Neutrophil (primary cell): ENCODE results near the gene GLE1.

Source experiments
- H3K27ac ChIP-seq: fragments of 200-600 bp; sonication (generic); 2 replicates; pipeline ENCODE4 v1.5.1; 2016; ENCODE audit warnings: mild to moderate bottlenecking, moderate library complexity
- H3K27me3 ChIP-seq: fragments of 200-600 bp; sonication (generic); 2 replicates; pipeline ENCODE4 v1.6.0; 2016; ENCODE audit warnings: mild to moderate bottlenecking
- H3K36me3 ChIP-seq: fragments of 200-600 bp; sonication (generic); 2 replicates; pipeline ENCODE4 v1.5.1; 2017
- H3K4me1 ChIP-seq, 2 experiments: fragments of 200-600 bp in 1 of 2; sonication (generic) in 1 of 2; 1 replicate in 1 of 2; 2 replicates in 1 of 2; pipeline versions ENCODE4 v1.5.1 to v1.6.1; 2013 to 2016; ENCODE audit warnings: low read depth in 1 of 2, low read length in 1 of 2, mild to moderate bottlenecking in 1 of 2, moderate library complexity in 1 of 2; ENCODE audit not compliant: control insufficient read depth in 1 of 2, insufficient read depth in 1 of 2
- H3K4me3 ChIP-seq, 2 experiments: fragments of 200-600 bp in 1 of 2; sonication (generic) in 1 of 2; 1 replicate in 1 of 2; 2 replicates in 1 of 2; pipeline ENCODE4 v1.5.1; 2013 to 2016; ENCODE audit warnings: low read depth in 1 of 2, low read length in 1 of 2, mild to moderate bottlenecking in 1 of 2, moderate library complexity in 1 of 2
- H3K9me3 ChIP-seq: fragments of 200-600 bp; sonication (generic); 2 replicates; pipeline ENCODE4 v1.5.1; 2016
- TF ChIP-seq, protein P1 (sequence below): fragments of 200-600 bp; sonication (generic); IDR thresholded peaks from 2 replicates; pipeline ENCODE4 v1.5.1; 2016; ENCODE audit warnings: antibody characterized with exemption

The GLE1 gene

DNA sequence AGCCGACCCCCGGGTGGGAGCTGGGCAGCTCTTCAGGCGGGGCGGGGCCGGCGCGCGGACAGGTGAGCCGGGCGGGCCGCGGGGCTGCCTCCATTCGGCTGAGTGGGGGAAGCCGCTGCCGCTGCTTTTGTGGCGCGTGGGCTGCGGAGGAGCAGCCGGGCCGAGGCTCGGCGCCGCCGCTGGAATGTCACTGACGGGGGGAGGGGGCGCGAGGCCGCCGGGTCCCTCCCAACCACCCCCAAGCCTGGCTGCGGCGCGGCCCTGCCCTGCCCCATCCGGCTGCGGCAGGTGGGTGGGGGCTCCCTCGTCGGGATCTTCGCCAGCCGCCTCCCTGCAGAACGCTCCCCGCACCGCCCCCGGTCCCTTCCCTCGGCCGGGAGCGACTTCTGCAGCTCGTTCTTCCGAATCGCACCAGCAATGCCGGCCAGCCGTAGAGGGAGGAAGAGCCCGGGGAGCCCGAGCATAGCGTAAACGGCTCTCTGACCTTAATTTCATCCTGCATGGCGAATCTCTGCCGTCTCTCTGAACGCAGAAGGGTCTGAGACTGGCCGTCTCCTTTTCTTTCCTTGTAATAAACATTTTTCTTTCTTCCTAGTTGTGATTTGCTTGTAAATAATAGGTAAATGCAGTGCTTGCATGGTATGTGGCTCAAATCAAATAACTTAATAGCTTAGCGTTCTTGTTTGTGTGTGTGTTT lies 48.4 kb downstream of the GLE1 start:
- Histone ChIP-seq H3K9me3 (no peaks in the 10 kb centered on the region), H3K4me1 (peaks cover 22 to 30% of the 10 kb centered on the region in 2 experiments), H3K27me3 (no peaks in the 10 kb centered on the region), H3K4me3 (peak overlapping the region; percentile 80 to 93), H3K27ac (peak overlapping the region; percentile 87), H3K36me3 (no peaks in the 10 kb centered on the region)
- TF ChIP-seq, protein P1, sequence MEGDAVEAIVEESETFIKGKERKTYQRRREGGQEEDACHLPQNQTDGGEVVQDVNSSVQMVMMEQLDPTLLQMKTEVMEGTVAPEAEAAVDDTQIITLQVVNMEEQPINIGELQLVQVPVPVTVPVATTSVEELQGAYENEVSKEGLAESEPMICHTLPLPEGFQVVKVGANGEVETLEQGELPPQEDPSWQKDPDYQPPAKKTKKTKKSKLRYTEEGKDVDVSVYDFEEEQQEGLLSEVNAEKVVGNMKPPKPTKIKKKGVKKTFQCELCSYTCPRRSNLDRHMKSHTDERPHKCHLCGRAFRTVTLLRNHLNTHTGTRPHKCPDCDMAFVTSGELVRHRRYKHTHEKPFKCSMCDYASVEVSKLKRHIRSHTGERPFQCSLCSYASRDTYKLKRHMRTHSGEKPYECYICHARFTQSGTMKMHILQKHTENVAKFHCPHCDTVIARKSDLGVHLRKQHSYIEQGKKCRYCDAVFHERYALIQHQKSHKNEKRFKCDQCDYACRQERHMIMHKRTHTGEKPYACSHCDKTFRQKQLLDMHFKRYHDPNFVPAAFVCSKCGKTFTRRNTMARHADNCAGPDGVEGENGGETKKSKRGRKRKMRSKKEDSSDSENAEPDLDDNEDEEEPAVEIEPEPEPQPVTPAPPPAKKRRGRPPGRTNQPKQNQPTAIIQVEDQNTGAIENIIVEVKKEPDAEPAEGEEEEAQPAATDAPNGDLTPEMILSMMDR: no peak

DNA sequence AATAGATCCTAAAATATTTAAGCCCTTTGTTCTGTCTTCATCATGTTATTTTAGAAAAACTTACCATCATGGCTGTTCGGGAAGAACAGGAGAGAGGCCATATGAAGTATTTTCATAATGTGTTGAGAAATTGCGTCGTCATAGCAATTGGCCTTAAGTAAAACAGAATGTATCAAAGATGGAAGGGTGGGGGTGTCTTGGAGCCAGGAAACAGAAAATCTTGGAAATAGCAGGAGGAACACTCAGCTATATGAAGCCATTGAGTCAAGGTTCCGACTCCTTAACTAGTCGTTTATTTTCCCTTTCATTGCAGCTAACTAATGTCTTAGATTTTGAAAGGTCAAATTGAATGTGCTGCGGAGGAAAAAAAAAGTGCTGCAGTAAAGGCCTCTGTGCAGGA lies 49.2 kb downstream of the GLE1 start:
- TF ChIP-seq, protein P1: no peak
- peaks cover 22 to 30% of the 10 kb centered on the region in 2 experiments for H3K4me1 ChIP-seq
- no peak overlapping the region for H3K27ac ChIP-seq

DNA sequence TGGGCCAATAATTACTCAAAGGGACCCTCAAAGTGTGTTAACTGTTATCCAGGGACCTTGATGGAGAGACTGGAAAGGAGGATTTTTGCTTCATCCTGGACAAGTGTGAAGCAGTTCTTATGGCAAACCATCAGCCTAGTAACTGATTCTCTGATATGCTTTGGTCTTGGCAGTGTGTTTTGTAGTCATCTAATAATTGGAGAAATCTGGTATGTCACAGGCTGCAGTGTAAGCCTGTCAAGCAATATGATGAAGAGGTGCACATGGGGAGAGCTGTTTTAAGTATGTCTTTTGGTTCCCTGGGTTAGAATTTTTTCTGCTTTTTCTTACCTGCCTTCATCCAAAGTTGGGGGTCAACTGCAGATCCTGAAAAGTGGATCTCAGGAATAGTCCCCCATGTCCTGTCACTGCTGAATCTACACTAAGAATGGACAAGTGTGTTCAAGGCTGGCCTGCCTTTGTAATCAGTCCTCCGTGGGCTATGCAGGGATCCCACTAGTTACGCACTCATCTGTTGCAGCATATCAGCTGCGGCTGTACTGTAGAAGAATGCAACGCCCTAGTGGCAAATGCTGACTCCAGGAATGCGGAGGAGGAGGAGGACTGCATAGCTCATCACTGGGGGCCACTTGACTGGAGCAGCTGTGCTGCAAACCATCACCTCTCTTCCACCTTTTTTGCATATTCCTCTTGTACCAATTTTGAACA lies 49.8 kb downstream of the GLE1 start:
- H3K36me3 ChIP-seq: no peaks in the 10 kb centered on the region
- H3K4me3 ChIP-seq: no peak overlapping the region
- H3K9me3 ChIP-seq: no peaks in the 10 kb centered on the region
- no peaks in the 10 kb centered on the region for H3K27me3 ChIP-seq
- no peak overlapping the region for H3K27ac ChIP-seq
- TF ChIP-seq, protein P1: no peak
- peaks cover 22 to 30% of the 10 kb centered on the region in 2 experiments for H3K4me1 ChIP-seq

More for the DNA sequence above, 49.2 kb downstream of the GLE1 start:
- Histone ChIP-seq H3K27me3 (no peaks in the 10 kb centered on the region), H3K36me3 (no peaks in the 10 kb centered on the region), H3K9me3 (no peaks in the 10 kb centered on the region), H3K4me3 (peak overlapping the region in 1 of 2 experiments; percentile 80)

DNA sequence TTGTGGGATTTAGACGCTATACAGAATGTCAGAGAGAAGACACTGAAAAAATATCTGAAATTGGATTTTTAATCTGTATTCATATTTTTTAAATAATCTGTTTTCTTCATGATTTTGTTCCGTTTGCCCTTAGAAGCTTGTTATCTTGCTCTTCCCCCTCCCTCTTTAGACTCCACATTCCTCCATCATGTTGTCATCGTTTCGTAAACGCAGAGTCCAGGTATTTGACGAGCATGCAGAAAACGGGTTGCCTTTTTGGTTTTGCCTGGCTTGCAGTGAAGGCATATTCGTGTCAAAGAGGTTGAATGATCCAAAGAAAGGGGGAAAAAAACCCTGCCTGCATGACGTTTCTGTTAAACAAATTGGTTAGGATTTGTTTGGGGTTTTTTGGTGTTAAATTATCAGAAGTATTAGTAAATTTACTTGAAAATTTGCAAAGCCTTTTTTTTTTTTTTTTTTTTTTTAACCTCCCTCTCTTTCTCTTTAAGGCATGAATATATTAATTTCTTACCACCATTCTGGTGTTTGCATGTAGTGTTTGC lies 50.7 kb downstream of the GLE1 start:
- H3K27me3 ChIP-seq: no peaks in the 10 kb centered on the region
- no peak overlapping the region for H3K27ac ChIP-seq
- H3K36me3 ChIP-seq: no peaks in the 10 kb centered on the region
- H3K9me3 ChIP-seq: no peaks in the 10 kb centered on the region
- no peak overlapping the region for H3K4me3 ChIP-seq
- TF ChIP-seq, protein P1: no peak
- H3K4me1 ChIP-seq: peaks cover 22 to 25% of the 10 kb centered on the region in 2 experiments

DNA sequence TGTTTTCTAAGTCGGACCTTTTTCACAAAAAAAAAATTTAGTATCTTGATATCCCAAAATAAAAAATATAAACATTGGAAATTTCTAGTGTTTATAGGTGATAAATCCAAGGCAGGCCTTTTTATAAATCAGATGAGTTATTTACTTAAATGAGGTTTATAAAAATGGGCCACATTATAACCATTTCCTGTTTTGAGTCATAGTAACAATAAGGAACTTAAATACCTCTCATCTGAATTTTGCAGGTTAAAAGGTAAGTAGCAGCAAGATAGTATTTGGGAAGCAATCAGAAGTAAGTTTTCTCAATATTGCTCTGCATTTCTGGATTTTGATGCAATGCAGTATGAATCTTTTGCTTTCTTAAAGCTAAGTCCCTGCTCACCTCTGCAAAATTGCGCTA lies 51.8 kb downstream of the GLE1 start:
- Histone ChIP-seq H3K4me1 (peaks cover 22 to 25% of the 10 kb centered on the region in 2 experiments), H3K27me3 (no peaks in the 10 kb centered on the region), H3K36me3 (no peaks in the 10 kb centered on the region), H3K4me3 (no peak overlapping the region), H3K27ac (no peak overlapping the region), H3K9me3 (no peaks in the 10 kb centered on the region)
- TF ChIP-seq, protein P1: no peak
